Activated gamma-delta T cell treated with anti-CD3 and anti-CD28 coated beads, Interleukin-2, amount 50 U/mL, for 16 hours (primary cell): Measurements from ENCODE around the gene EPHA3.

Source experiments
- DNase-seq: peaks from one replicate; pipeline ENCODE4 v3.0.0-alpha.2; 2020; ENCODE audit warnings: low read depth

The EPHA3 gene

DNA sequence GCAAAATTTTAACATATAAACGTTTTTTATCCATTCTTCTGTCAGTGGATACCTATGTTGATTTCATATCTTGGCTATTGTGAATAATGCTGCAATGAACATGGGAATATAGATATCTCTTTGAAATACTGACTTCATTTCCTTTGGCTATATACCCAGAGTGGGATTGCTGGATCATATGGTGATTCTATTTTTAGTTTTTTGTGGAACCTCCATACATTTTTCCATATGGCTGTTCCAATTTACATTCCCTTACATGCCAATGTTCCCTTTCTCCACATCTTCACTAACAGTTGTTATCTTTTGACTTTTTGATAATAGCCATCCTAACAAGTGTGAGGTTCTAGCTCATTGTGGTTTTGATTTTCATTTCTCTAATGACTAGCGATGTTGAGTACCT is 344.6 kb downstream of the EPHA3 start:
- no peak for DNase-seq

DNA sequence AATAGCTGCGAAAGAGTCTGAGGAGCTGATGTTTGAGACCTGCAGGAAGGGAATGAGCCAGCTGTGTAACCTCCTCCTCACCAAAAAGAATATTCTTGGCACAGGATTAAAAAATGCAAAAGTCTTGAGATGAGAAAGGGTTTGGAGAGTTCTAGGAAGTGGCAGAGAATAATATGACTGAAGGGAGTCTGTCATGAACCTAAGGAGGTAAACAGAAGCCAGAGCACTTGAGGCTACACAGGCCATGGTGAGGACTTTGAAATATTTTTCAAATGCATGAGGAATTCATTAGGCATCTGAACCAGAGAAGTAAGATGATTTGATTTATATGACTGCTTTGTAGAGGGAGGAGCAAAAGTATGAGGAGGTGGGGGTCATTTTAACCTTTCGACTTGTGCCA is 347.8 kb downstream of the EPHA3 start:
- DNase-seq, result no peak

GRCh38 chr3:89467898-89468363 is 360.5 kb downstream of the EPHA3 start:
- DNase-seq, result no peak

DNA sequence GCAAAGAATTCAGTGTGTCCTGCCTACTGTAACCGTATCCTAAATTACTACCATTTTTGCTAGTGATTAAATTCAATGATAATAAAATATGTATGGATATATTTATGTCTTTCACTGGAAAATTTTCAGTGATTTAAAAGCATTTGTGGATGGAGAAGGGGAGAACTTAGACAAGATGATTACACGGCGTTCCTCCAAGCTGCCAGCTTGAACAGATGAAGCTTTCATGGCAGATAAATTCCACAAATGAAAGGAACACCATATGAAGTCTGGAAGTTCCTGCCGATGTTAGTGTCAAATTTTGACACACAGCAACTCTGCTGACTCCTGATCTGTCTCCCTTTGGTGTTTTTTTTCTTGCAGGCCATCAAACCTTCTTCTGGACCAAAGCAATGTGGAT is 364.7 kb downstream of the EPHA3 start:
- no peak for DNase-seq

- DNase-seq, result no peak
Measured at GRCh38 chr3:89474333-89475130, 367.1 kb downstream of the EPHA3 start.

- DNase-seq, result no peak
Measured at GRCh38 chr3:89488800-89489580, 381.6 kb downstream of the EPHA3 start.

DNA sequence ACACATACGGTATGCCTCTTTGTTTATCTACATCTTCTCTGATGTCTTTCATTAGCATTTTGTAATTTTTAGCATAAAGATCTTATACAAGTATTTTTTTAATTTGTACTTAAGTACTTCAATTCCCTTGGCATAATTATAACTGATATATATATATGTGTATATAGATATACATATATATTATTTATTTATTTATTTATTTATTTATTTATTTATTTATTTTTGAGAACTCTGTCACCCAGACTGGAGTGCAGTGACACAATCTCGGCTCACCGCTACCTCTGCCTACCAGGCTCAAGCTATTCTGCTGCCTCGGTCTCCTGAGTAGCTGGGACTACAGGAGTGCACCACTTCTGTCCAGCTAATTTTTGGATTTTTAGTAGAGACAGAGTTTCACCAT is 382.7 kb downstream of the EPHA3 start:
- DNase-seq, result no peak

DNA sequence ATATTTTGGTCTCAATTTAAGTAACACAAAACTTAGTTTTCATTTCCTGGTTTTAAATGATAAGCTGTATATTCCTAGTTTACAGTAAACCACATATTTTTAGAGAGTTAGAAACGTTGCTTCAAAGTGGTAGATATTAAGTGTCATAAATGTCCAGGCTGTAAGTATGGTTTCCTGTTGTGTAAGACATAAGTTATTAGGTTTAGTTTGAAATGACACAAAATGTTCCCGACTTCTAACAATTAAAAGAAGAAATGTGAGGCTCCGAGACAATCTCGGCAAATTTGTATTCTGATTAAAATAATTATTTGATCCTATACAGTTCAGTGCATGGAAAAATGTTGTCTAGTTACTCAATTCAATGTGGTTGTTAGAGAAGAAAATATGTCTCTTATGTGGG is 387.3 kb downstream of the EPHA3 start:
- no peak for DNase-seq

DNA sequence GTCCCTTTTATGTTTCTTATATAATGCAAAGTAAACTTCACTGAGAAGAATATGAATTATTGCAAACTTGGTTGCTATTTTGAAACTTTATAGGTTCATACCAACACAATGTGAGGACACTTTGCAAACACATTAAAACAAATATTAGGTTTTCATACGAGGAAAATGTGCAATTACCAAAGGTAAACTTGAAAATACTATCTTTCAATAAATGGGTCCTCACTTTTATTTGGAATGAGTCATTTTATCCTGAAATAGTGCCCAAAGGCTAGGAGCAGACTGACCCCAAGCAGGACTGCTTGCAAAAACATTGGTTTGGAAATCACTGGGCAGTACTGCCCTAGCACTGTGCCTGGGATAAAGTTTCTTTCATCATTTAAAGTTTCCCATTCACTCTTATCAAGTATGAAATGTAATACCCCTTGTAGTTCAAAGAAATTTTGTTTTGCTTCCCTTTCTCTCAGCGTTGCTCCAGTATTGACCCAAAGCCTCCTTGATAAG is 396.5 kb downstream of the EPHA3 start:
- DNase-seq, result no peak

- DNase-seq, result no peak
Measured at GRCh38 chr3:89504432-89504831, 397.0 kb downstream of the EPHA3 start.

DNA sequence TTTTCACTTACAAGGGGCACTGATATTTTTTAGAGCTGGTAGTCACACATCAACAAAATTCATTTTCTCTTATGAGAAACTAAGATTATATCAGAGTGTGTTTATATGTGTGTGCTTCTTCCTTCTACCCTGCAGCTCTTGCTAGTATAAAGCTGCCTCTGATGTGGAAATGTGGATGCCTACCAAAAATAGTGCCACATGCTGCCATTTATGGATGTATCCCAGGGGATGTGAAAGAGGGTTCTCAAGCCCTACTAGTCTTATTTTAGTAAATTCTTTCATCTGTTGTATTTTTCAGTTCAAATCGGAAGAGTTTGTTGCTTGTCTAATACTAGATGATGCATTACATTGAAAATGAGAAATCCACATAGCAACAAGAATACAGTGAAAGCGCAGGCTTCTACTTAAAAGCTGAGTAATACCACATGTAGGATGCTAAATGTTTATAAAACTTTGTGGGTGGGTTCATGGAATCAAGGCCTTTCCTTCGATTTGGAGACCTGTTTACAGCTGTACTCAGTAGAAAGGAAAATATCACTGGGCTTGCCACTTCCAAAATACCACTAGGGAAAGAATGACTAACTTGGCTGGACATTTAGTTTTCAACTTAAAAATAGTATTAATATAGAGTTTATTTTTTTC is 399.2 kb downstream of the EPHA3 start:
- no peak for DNase-seq

GRCh38 chr3:89521328-89521727 is 413.9 kb downstream of the EPHA3 start:
- DNase-seq, result no peak

DNA sequence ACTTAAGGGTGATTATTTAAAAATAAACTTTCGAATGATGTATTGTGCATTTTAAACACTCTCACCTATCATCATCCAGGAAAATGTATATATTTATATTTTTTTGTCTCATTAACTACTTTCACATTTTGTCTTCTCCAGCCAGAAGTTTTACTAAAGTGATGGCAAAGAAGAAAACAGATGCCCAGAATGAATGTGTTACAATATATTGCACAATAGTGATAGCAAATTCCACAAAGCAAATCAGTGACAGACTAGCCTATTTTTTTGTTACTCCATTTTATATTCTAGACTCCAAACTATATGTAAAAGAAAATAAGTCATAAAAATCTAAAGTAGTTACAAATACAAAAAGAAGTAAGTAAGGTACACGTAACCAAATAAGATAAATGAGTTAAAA is 414.7 kb downstream of the EPHA3 start:
- no peak for DNase-seq

DNA sequence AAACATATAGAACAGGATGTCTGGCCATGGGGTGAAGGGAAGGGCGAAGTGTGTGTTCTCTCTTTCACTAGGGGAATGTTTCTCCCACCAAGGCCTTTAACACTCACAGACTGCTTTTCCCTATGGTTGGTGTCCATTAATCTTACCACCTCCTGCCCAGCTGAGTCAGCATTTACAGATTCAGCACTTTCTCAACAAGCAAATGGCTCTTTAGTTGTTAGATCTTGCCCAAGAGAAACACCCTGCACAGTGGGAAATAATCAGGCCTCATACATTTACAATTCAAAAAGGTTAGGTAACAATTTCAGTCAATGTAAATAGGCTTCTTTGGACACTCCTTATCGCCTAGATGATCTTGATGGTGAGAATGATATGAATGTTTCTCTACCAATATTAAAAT is 418.2 kb downstream of the EPHA3 start:
- no peak for DNase-seq

- no peak for DNase-seq
Measured at GRCh38 chr3:89527736-89528305, 420.4 kb downstream of the EPHA3 start.
